ENCODE data around the gene DNASE2.
"Not testable (repeated sequence)": the region's sequence is repeated elsewhere in the genome, so short reads cannot be mapped to it uniquely, and the experiment has no call there.

DNASE2 gene

DNA sequence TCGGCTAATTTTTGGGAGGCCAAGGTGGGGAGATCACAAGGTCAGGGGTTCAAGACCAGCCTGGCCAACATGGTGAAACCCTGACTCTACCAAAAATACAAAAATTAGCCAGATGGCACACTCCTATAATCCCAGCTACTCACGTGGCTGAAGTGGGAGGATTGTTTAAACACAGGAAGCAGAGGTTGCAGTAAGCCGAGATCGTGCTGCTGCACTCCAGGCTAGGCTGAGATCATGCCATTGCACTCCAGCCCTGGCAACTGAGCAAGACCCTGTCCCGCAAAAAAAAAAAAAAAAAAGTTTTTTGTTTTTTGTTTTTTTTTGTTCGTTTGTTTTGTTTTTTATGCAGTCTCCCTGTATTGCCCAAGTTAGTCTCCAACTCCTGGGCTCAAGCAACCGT is 21.7 kb downstream of the DNASE2 start:
- DNase-seq = no peak

DNA sequence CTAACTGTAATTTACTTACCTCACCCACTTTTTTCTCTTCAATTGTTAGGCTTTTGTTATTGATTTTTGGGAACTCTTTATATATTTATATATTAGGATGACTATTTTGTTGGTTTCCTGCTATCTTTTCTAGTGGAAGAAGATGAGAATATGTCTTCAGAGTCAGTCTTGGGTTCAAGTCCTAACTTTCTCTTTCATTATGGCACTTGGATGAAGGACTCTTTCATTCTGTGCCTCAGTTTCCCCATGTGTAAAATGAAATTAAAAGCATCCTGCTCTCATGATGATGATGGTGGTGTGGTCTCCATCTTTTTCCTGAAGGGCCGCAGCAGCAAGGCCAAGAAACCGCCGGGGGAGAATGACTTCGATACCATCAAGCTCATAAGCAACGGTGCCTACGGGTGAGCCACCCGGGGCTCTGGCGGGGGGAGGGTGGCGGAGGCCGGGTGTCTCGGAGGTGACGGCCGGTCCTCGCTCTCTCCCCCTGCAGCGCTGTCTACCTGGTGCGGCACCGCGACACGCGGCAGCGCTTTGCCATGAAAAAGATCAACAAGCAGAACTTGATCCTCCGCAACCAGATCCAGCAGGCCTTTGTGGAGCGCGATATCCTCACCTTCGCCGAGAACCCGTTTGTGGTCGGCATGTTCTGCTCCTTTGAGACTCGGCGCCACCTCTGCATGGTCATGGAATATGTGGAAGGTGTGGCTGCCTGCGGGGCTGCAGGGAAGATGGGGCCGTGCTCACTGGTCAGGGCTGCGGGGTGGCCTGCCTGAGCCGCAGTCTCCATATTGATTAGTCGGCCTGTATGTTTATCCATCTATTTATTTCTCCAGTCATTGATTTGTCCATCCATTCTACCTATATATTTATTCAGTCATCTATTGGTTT is 23.0 kb downstream of the DNASE2 start:
- no peak for DNase-seq

DNA sequence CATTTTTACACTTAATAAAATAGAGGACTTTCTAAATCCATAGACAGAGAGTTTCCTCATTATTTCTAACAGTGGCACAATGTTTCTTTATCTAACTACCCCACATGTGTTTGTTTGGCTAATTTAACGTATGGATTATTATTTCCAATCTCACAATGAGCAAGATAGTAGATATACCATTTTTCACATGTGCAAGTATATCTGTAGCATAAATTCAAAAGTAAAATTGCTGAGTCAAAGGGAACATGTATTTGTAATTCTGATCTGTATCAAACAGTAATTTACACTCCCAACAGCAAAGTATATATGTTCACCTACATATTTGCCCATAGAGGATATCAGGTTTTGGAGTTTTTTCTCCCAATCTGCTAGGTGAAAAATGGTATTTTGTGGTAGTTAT is 24.6 kb downstream of the DNASE2 start:
- no peak for DNase-seq

DNA sequence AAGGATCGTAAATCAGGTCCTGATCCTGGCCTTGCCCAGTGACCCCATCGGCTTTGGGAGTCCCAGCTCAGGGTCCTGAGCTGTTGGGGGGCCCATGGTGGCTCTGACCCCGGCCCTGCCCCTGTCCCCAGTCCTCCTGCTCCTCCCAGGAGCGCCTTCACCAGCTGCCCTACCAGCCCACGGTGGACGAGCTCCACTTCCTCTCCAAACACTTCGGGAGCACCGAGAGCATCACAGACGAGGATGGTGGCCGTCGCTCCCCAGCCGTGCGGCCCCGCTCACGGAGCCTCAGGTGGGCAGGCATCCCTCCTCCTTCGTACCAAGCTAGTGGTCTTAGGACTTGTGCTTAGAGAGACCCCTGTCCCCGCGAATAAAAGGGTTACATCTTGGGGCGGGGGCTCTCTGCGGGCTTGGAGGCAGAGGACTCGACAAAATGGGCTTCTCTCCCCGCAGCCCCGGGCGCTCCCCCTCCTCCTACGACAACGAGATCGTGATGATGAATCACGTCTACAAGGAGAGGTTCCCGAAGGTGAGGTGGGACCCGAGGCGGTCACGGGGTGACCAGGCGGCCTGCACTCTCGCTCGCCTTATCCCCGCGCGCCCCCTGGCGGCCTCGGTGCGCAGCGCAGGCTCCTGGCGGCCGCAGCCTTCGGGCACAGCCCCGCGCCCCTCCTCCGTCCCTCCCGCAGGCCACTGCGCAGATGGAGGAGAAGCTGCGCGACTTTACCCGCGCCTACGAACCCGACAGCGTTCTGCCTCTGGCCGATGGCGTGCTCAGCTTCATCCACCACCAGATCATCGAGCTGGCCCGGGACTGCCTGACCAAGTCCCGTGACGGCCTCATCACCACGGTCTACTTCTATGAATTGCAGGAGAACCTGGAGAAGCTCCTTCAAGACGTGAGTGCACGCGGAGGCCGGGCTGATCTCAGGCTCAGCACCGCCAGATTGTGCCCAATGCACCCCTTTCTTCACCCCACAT is 33.8 kb downstream of the DNASE2 start:
- DNase-seq = peak; percentile 82 to 87

DNA sequence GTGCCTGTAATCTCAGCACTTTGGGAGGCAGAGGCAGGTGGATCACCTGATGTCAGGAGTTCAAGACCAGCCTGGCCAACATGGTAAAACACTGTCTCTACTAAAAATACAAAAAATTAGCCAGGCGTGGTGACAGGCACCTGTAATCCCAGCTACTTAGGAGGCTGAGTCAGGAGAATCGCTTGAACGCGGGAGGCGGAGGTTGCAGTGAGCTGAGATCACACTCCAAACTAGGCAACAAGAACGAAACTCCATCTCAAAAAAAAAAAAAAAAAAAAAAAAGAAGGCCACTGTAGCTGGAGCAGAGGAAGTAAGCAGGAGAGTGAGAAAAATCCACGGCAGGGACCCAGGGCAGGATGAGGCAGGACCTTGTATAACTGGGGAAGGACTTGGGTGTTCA is 34.6 kb downstream of the DNASE2 start:
- DNase-seq = not testable (repeated sequence)

DNA sequence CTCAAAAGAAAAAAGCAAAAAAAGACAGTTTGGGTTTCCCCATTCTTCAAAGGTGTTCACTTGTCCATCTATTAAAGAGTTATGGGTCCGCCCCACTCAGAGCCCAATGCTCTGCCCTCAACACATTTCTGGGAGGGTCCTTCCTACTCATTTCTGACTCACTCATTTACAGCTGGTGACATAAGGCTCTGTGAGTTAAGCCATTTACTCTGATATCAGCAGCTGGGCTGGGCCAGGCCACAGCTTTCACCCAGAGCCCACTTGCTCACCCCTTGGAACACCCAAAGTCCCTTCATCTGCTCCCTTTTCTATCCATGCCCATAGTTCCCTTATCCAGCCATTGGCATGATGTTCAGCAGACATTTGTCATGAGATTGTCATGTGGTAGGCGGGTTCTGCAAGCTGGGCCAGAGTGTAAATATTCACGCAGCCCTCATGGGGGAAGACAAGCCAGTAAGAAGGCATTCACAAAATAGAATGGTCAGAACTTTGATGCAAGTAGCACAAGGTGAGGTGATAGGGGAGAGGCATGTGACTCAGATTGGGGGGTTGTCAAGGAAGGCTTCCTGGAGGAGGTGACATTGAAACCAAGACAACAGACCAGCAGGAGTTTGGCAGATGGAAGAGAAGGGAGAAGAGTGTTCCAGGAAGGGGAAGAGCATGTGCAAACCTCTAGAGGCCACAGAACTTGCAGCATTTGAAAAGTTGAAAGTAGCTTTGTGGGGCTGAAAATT is 37.1 kb downstream of the DNASE2 start:
- no peak for DNase-seq

DNA sequence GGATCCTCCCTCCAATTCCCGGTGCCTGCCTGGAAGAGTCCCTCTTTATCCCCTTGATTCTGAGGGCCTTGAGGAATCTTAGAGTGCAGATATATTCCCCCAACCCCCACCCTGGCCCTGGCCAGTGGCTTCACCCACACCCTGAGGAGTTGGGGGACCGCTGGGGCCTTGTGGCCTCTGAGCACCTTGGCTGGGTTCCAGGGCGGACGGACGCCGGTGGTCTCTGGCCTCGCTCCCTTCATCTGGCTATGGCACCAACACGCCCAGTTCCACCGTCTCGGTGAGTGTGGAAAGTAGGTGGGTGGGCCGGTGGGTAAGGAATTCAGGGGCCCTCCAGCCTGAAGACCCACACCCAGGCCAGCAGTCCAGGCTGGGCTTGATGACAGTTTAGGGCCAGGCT is 37.9 kb downstream of the DNASE2 start:
- no peak for DNase-seq

DNA sequence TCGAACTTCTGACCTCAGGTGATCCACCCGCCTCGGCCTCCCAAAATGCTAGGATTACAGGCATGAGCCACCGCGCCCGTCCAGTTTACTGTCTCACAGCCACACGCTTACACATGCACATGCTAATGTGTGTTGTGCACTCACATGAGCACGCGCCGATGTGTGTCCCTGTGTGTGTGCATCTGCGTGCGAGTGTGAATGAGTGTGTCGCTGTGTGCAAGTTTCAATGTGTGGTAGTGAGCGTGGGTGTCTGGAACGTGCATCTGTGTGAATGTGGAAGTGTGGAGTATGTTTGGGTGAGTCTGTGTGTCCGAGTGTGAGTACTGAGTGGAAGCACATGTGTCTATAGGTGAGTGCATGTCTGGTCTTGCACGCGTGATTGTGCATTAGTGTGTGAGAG is 38.7 kb downstream of the DNASE2 start:
- DNase-seq = no peak

DNA sequence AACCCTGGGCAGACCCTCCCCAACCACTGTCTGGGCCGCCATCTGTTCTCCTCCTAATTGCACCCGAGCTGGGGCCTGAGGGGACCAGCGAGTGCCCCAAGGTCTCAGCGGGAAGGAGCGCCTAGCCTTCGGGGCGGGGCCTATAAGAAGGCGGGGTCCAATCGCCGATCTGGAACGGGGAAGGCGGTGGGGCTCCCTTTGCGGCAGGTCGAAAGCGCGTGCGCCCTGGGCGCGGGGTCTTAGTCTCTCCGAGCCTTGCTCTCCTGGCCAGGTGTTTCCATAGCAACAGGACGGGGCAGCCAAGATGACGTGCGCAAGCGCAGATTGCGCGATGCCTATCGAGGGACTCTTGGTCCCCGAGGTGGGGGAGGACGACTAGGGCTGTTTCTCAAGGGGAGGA is 40.2 kb downstream of the DNASE2 start:
- DNase-seq = no peak

DNA sequence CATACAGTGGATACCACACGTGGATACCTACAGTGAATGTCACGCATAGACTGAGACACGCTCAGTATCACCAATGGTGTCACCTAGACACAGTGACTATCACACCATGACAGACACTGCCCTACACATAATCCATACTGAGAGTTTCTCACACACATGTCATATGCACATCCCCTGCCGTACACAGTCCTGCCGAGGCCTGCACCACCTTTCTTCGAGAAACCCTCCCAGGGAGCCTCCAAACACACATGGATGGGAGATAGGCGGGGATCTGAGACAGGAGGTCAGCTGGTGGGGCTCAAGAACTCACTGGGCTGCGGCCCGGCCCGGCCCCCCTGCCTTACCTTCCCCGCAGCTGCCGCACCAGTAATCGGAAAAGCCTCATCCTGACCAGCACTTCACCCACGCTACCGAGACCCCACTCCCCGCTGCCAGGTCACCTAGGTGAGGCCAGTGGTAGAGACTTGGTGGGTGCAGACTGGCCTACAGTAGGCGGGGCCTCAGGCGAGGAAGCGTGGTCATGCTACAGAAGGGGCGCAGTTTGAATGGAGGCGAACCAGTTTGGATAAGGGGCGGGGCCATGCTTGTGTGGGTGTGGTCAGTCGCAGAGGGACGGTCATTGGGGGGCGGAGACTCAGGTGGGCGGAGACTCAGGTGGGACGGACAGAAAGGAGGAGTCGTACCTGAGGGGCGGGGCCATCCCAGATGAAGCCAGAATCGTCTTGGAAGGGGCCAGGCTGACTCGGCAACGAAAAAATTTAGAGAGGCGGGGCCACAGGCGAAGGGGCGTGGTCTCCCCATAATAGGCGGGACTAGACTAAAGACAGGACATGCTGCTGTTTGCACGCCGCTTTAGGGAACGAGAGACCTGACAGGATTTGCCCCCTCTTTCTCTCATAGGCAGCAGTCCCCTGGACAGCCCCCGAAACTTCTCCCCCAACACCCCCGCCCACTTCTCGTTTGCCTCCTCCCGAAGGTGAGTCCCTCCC is 40.9 kb downstream of the DNASE2 start:
- no peak for DNase-seq

DNA sequence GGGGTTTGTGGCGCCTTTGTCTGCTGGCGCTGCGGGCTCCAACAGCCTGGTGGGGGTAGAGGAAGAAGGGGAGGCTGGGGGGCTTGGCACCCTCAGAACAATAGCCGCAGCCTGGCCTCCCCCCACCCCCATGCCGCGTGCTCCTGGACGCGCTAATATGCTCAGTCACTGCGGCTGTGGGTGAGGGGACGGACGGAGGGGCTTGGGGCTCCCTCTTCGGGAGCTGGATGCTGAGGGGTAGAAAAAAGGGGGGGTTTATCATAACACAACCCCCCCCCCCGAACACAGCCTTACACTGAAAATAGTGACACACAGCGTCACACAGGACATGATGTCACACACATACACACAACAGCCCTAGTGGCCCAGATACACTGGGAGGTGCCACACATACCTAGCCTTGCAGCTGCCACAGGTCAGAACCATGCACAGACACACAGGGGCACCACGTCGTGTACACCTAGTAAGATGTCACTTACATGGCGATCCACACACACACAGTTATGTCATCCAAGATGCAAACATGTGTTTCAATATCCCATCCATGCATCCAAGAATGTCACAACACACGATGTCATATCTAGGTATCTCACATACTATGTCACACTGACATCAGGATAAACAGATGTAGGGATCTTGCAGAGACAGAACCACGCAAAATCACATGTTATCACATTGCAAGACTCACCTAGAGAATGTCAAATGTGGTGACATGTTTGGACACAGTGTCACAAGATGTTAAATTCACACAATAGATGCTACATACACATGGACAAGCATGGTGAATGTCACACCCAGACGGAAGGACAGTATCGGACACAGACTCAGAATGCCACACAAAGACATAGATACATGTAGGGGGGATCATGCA is 42.1 kb downstream of the DNASE2 start:
- no peak for DNase-seq

DNA sequence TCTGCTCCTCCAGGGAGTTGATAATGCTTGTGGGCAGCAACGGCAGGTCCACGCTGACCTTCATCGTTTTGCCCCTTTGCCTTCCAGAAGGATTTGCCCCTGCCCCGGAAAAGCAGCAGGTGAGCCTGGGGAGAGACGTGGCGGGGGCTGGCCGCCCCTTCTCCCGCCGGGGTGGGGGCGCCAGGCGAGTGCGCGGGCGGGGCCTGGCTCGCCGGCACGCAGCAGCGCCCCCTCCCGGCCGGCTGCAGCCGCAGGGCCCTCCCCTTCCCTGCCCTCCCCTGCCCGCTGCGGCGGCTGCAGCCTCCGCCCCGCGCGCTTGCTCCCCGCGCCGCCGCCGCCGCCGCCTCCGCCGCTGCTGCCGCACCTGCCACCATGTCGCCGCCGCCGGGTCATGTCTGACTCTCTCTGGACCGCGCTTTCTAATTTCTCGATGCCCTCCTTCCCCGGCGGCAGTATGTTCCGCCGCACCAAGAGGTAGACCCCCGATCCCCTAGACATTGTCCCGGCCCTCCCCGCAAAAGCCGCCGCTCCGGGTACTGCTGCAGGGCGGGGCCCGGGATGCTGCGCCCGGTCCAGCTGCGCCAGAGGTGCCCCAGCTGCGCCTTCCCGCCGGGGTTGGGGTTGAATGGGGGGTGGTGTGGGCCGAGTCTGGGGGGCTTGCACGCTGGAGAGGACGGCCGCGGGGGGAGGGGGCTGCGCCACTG is 42.9 kb downstream of the DNASE2 start, which contains the start of gene MAST1:
TSS of gene MAST1 (plus strand) at position 334 of the 704 bp plus-strand sequence. CDS start at position 392, 58 bp downstream.
- peak in 1 of 2 experiments; percentile 50 for DNase-seq

DNA sequence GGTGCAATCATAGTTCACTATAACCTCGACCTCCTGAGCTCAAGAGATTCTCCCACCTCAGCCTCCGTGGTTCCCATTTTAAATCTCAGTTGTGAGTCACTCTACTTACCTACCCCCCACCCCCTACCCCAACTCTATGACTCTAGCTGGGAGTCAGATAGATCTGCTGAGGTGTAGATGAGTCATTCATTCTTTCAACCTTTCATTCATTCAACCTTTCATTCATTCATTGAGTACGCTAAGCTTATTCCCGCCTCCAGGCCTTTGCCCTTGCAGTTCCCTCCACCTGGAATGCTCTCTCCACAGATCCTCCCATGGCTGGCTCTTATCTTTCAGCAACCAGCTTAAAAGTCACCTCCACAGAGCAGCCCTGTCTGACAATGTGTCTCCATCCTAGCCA is 44.0 kb downstream of the DNASE2 start:
- DNase-seq = no peak

DNA sequence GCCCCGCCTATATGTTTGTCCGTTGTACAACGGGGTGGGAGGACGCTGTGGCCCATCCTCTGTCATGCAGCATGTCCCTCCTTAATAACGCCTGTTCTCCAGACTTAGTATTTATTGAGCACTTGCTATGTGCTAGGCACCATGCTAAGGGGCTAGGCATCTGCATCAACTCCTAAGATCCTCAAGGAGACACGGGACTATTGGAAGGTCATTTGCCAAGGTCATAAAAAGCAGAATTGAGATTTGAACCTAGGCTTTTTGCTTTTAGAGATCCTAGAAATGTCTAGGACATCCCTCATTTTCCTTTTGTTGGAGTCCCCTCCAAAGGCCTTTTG is 44.8 kb downstream of the DNASE2 start:
- DNase-seq = no peak

DNA sequence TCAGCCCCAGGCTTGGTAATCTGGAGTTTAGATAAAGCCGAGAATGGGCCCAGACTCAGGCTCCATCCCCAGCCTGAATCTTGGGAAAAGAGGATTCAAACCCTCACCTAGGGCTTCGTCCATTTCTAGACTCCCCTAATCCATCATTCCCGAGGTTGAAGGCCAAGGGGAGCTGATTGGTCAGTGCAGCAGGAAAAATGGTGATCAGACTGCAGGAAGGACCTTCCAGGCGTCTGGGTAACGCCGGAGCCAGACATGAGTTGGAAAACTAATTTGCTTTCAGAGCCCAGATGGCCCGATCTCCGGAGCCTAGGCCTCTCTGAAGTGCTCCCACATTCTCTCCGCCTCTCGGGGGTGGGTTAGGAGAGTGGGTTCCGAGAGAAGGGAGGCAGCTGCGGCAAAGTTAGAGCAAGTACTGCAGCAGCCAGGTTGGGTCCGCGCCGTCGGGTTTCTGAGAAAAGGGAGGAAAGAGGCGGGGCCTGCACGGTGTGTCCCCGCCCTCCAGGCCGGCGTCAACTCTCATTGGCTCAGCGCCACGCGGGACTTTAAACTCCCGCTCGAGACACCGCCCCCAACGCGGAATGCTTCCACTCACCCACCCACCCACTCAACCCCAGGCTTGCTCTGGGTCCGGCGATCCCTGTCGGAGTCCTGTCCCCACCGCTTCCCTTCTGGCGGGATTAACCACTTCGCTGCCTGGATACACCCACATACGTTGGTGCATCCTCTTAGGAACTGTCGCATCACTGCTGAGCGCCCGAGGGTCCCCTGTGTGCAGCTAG is 46.1 kb downstream of the DNASE2 start:
- no peak for DNase-seq

DNA sequence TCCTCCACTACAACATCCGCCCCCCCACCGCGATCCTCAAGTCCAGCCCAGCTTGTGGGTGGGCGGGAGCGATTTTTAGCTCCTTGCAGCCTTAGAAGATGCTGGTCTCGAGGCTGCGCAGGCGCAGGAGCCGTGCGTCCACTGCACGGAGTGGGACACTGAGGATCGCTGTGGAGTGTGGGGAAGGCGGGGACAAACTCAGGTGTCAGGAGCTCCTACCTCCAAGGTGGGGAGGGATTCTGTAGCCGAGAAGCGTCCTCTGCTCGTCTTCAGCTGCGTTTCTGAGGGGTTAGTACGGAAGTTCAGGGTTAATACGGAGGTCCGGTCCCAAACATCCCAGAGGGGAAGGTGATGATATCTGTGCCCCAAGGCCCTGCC is 46.7 kb downstream of the DNASE2 start, which contains the start of gene RTBDN:
TSS of gene RTBDN (minus strand) at position 14 of the 378 bp plus-strand sequence. CDS start 4,600 bp downstream, outside the sequence.
- no peak for DNase-seq

DNA sequence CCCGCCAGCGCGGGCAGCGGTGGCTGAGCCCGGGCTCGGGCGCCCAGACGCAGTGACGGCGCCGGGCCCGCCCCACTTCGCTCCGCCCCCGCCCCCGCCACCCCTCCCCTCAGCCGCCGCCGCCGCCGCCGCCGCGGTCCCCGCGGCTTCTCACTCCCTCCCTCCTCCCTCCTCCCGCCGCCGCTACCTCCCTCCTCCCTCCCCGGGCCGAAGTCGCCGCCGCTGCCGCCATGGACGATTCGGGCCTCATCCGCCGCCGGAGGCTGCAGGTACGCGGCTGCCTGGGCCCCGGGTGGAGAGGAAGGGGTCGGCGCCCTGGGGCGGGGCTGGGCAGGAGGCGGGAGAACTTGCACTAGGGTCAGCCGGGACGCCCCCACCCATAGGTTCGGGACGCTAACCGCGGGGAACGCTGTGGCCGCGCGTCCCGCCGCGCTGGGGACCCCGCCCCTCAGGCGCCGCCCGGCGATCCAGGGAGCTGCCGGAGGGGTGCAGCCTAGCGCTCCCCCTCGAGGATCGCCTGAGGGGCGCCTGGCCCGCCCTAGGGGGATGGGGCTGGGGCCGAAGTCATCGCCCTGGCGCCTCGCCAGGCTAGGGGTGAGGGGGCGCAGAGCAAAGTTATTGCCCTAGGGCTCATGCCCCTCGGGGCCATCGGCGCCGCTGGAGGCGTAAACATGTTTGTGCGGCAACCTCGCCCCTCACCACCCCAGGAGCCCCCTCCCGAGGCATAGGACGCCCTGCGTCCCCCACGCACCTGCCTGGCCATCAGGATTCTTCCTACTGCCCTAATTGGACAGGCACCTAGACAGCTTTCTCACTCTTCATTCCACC is 47.3 kb downstream of the DNASE2 start:
- DNase-seq = peak in 1 of 2 experiments; percentile 46

DNA sequence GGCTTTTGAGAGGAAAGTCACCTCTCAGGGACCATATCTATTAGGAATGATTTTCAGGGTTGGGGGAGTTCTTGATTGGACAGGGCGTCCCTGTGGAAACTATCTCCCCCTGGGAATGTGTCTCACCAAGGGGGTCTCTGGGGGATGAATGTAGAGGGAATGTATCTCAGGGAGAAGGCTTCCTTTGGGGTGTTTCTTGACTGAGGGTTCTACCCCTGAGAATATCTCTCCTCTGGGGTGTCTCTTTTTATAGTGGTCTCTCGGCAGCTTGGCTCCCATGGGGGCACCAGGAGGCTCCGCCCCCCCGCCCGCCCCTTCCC is 47.9 kb downstream of the DNASE2 start:
- no peak for DNase-seq

Measured in stimulated activated CD4-positive, alpha-beta T cell treated with anti-CD3 and anti-CD28 coated beads, Interleukin-4, amount 100 ng/mL, for 4 hours (primary cell).